ENCODE results near the gene ERCC6L2. TPM values are rescaled to one million over a fixed set of nuclear protein-coding genes. Genes with fewer than 3 reads are reported as not detected.

The ERCC6L2 gene
- total RNA-seq, 1 experiment from 2014 or later, result 65.8 TPM

GRCh38 chr9:95940265-95940664 is 64.8 kb downstream of the ERCC6L2 start:
- in situ Hi-C loops (cut with HindIII; ENCODE audit: low pct_unique_long_range_greater_than_20kb, low sequenced_read_pairs), result no loop called here
- no peak for DNase-seq (ENCODE audit: low read depth, low spot score)

GRCh38 chr9:95942016-95942415 is 66.5 kb downstream of the ERCC6L2 start:
- in situ Hi-C loops (cut with HindIII; ENCODE audit: low pct_unique_long_range_greater_than_20kb, low sequenced_read_pairs), result no loop called here
- no peak for DNase-seq (ENCODE audit: low read depth, low spot score)

- in situ Hi-C loops (cut with HindIII; ENCODE audit: low pct_unique_long_range_greater_than_20kb, low sequenced_read_pairs), result no loop called here
- no peak for DNase-seq (ENCODE audit: low read depth, low spot score)
Measured at GRCh38 chr9:95947118-95947517, 71.6 kb downstream of the ERCC6L2 start.

GRCh38 chr9:95952471-95952870 is 77.0 kb downstream of the ERCC6L2 start:
- in situ Hi-C loops (cut with HindIII; ENCODE audit: low pct_unique_long_range_greater_than_20kb, low sequenced_read_pairs), result no loop called here
- no peak for DNase-seq (ENCODE audit: low read depth, low spot score)

- no peak for DNase-seq (ENCODE audit: low read depth, low spot score)
- in situ Hi-C loops (cut with HindIII; ENCODE audit: low pct_unique_long_range_greater_than_20kb, low sequenced_read_pairs), result no loop called here
Measured at GRCh38 chr9:95953986-95954385, 78.5 kb downstream of the ERCC6L2 start.

GRCh38 chr9:95954940-95955339 is 79.4 kb downstream of the ERCC6L2 start:
- no peak for DNase-seq (ENCODE audit: low read depth, low spot score)
- in situ Hi-C loops (cut with HindIII; ENCODE audit: low pct_unique_long_range_greater_than_20kb, low sequenced_read_pairs), result no loop called here

GRCh38 chr9:95962936-95963335 is 87.4 kb downstream of the ERCC6L2 start:
- in situ Hi-C loops (cut with HindIII; ENCODE audit: low pct_unique_long_range_greater_than_20kb, low sequenced_read_pairs), result no loop called here
- no peak for DNase-seq (ENCODE audit: low read depth, low spot score)

GRCh38 chr9:95963659-95964058 is 88.2 kb downstream of the ERCC6L2 start:
- DNase-seq (ENCODE audit: low read depth, low spot score), result no peak
- in situ Hi-C loops (cut with HindIII; ENCODE audit: low pct_unique_long_range_greater_than_20kb, low sequenced_read_pairs), result no loop called here

- in situ Hi-C loops (cut with HindIII; ENCODE audit: low pct_unique_long_range_greater_than_20kb, low sequenced_read_pairs), result no loop called here
Measured at GRCh38 chr9:95966306-95966705, 90.8 kb downstream of the ERCC6L2 start.

GRCh38 chr9:95970317-95970716 is 94.8 kb downstream of the ERCC6L2 start:
- in situ Hi-C loops (cut with HindIII; ENCODE audit: low pct_unique_long_range_greater_than_20kb, low sequenced_read_pairs), result no loop called here
- DNase-seq (ENCODE audit: low read depth, low spot score), result no peak

More at GRCh38 chr9:95966306-95966705, 90.8 kb downstream of the ERCC6L2 start:
- no peak for DNase-seq (ENCODE audit: low read depth, low spot score)

- peak; percentile 35 for DNase-seq (ENCODE audit: low read depth, low spot score)
- in situ Hi-C loops (cut with HindIII; ENCODE audit: low pct_unique_long_range_greater_than_20kb, low sequenced_read_pairs), result no loop called here
Measured at GRCh38 chr9:95971815-95972214, 96.3 kb downstream of the ERCC6L2 start.

- in situ Hi-C loops (cut with HindIII; ENCODE audit: low pct_unique_long_range_greater_than_20kb, low sequenced_read_pairs), result no loop called here
- no peak for DNase-seq (ENCODE audit: low read depth, low spot score)
Measured at GRCh38 chr9:95974389-95974788, 98.9 kb downstream of the ERCC6L2 start.

GRCh38 chr9:95977371-95977770 is 101.9 kb downstream of the ERCC6L2 start:
- DNase-seq (ENCODE audit: low read depth, low spot score), result no peak
- in situ Hi-C loops (cut with HindIII; ENCODE audit: low pct_unique_long_range_greater_than_20kb, low sequenced_read_pairs), result no loop called here

- DNase-seq (ENCODE audit: low read depth, low spot score), result no peak
- in situ Hi-C loops (cut with HindIII; ENCODE audit: low pct_unique_long_range_greater_than_20kb, low sequenced_read_pairs), result no loop called here
Measured at GRCh38 chr9:95978106-95978505, 102.6 kb downstream of the ERCC6L2 start.

- in situ Hi-C loops (cut with HindIII; ENCODE audit: low pct_unique_long_range_greater_than_20kb, low sequenced_read_pairs), result no loop called here
Measured at GRCh38 chr9:95979446-95979845, 104.0 kb downstream of the ERCC6L2 start.

GRCh38 chr9:95980262-95981125 is 105.0 kb downstream of the ERCC6L2 start:
- in situ Hi-C loops (cut with HindIII; ENCODE audit: low pct_unique_long_range_greater_than_20kb, low sequenced_read_pairs), result no loop called here
- no peak for DNase-seq (ENCODE audit: low read depth, low spot score)

More at GRCh38 chr9:95979446-95979845, 104.0 kb downstream of the ERCC6L2 start:
- no peak for DNase-seq (ENCODE audit: low read depth, low spot score)

- in situ Hi-C loops (cut with HindIII; ENCODE audit: low pct_unique_long_range_greater_than_20kb, low sequenced_read_pairs), result no loop called here
- no peak for DNase-seq (ENCODE audit: low read depth, low spot score)
Measured at GRCh38 chr9:95981761-95982390, 106.4 kb downstream of the ERCC6L2 start.

- in situ Hi-C loops (cut with HindIII; ENCODE audit: low pct_unique_long_range_greater_than_20kb, low sequenced_read_pairs), result no loop called here
- DNase-seq (ENCODE audit: low read depth, low spot score), result no peak
Measured at GRCh38 chr9:95985440-95986055, 110.1 kb downstream of the ERCC6L2 start.

All from SK-MEL-5 (cell line).